GM12878 (cell line): ENCODE measurements around the gene AKT3. TPM values are rescaled to one million over a fixed set of nuclear protein-coding genes. Genes with fewer than 3 reads are reported as not detected.
A peak's percentile ranks its signal among the peaks of the same experiment; 100 is the strongest.

Source experiments
- ATAC-seq: fragments of 200-7000 bp; cut with Tn5 transposase; 3 replicates; pipeline ENCODE4 v1.9.1; 2020; ENCODE audit warnings: mild to moderate bottlenecking, moderate library complexity
- BruUV-seq: library from RNA; stranded (reverse); fragments of 400-500 nt; replicated peaks from 2 replicates; lab custom pipeline; 2021; lab: Mats Ljungman, UMichigan
- CTCF ChIA-PET: fragments of 300-600 bp; sonication (Branson Sonifier 250); formaldehyde crosslinking; extraction: SDS; loops from one replicate; lab custom pipeline; 2021; ENCODE audit warnings: inconsistent platforms; lab: Yijun Ruan, JAX
- POLR2A ChIA-PET: fragments of 350-600 bp; formaldehyde crosslinking; extraction: SDS; loops from one replicate; lab custom pipeline; 2021; ENCODE audit warnings: inconsistent platforms; lab: Charles Lee
- RAD21 ChIA-PET: fragments of 300-600 bp; sonication (Branson Sonifier 250); formaldehyde crosslinking; loops from one replicate; lab custom pipeline; 2023; ENCODE audit warnings: antibody characterized with exemption; ENCODE audit not compliant: unreplicated experiment; lab: Charles Lee
- SMC1A ChIA-PET: fragments of 300-600 bp; sonication (Branson Sonifier 250); formaldehyde crosslinking; loops from one replicate; lab custom pipeline; 2023; ENCODE audit not compliant: unreplicated experiment, uncharacterized antibody; lab: Charles Lee
- DNase-seq: peaks from one replicate; pipeline ENCODE4 v3.0.0-alpha.2; 2011; ENCODE audit warnings: low read depth, low spot score
- FAIRE-seq: peaks from 3 replicates; lab custom pipeline; 2011; peaks lifted over from hg19 to GRCh38; lab: Jason Lieb, UNC
- H2AFZ ChIP-seq: 2 replicates; pipeline ENCODE4 v1.6.0; 2011; ENCODE audit warnings: low read depth, low read length, control low read depth; ENCODE audit not compliant: control insufficient read depth
- H3K27ac ChIP-seq: 2 replicates; pipeline ENCODE4 v1.5.1; 2011; ENCODE audit warnings: control low read depth; ENCODE audit not compliant: control insufficient read depth, insufficient read depth
- H3K27me3 ChIP-seq, 2 experiments: replicated peaks in 1 of 2; 2 replicates each; pipeline versions ENCODE4 v1.6.0 to v1.6.1; 2011; ENCODE audit warnings: low read length in 1 of 2; ENCODE audit not compliant: control insufficient read depth in 2 of 2, insufficient read depth in 2 of 2
- H3K36me3 ChIP-seq, 2 experiments: 2 replicates each; pipeline ENCODE4 v1.5.1; 2011; ENCODE audit warnings: low read length in 1 of 2; ENCODE audit not compliant: control insufficient read depth in 2 of 2, insufficient read depth in 2 of 2
- H3K4me1 ChIP-seq: 2 replicates; pipeline ENCODE4 v1.6.1; 2011; ENCODE audit warnings: mild to moderate bottlenecking, low read length, moderate library complexity, mixed read lengths; ENCODE audit not compliant: control insufficient read depth, insufficient read depth
- H3K4me2 ChIP-seq: 2 replicates; pipeline ENCODE4 v1.6.0; 2011; ENCODE audit warnings: control low read depth; ENCODE audit not compliant: control insufficient read depth, insufficient read depth
- H3K4me3 ChIP-seq: fragments of 200-600 bp; sonication (generic); 2 replicates; pipeline ENCODE4 v1.5.1; 2016
- H3K79me2 ChIP-seq: 2 replicates; pipeline ENCODE4 v1.6.0; 2011; ENCODE audit warnings: low read length; ENCODE audit not compliant: control insufficient read depth, insufficient read depth
- H3K9ac ChIP-seq: 2 replicates; pipeline ENCODE4 v1.8.0; 2011; ENCODE audit warnings: low read length, control low read depth, mixed read lengths; ENCODE audit not compliant: control insufficient read depth, insufficient read depth
- H3K9me3 ChIP-seq: replicated peaks from 3 replicates; pipeline ENCODE4 v1.5.1; 2011; ENCODE audit warnings: mild to moderate bottlenecking, low read length; ENCODE audit not compliant: control insufficient read depth, insufficient read depth
- H4K20me1 ChIP-seq: 2 replicates; pipeline ENCODE4 v1.6.0; 2011; ENCODE audit not compliant: control insufficient read depth, insufficient read depth
- ATF7 ChIP-seq: fragments of 450-650 bp; IDR thresholded peaks from 2 replicates; pipeline ENCODE4 v1.6.1; 2016; ENCODE audit warnings: low read depth, mild to moderate bottlenecking
- BHLHE40 ChIP-seq, 2 experiments: fragments of 450-650 bp in 1 of 2; IDR thresholded peaks; 2 replicates each; pipeline ENCODE4 v1.6.1; 2011 to 2017; ENCODE audit warnings: low read depth in 2 of 2, borderline replicate concordance in 1 of 2, improper control_type of control experiment in 1 of 2, low read length in 1 of 2, mild to moderate bottlenecking in 1 of 2
- GABPA ChIP-seq: IDR thresholded peaks from 2 replicates; pipeline ENCODE4 v1.6.1; 2014; ENCODE audit warnings: antibody characterized with exemption, low read depth, mild to moderate bottlenecking, inconsistent platforms
- IKZF2 ChIP-seq, 2 experiments: fragments of 450-650 bp; IDR thresholded peaks; 2 replicates each; pipeline ENCODE4 v1.6.1; 2017; ENCODE audit warnings: mild to moderate bottlenecking in 2 of 2, moderate library complexity in 2 of 2
- JUND ChIP-seq: IDR thresholded peaks from 2 replicates; pipeline ENCODE4 v1.6.1; 2012; ENCODE audit warnings: low read depth, mild to moderate bottlenecking, low read length, improper control_type of control experiment, moderate library complexity
- PAX5 ChIP-seq: IDR thresholded peaks from 2 replicates; pipeline ENCODE4 v1.6.1; 2011; ENCODE audit warnings: low read depth, low read length, borderline replicate concordance
- SREBF2 ChIP-seq: IDR thresholded peaks from 2 replicates; pipeline ENCODE4 v1.6.1; 2012; ENCODE audit warnings: mild to moderate bottlenecking, low read length
- SRF ChIP-seq, 2 experiments: IDR thresholded peaks; 2 replicates each; pipeline ENCODE4 v1.6.1; 2011; ENCODE audit warnings: low read depth in 2 of 2, low read length in 2 of 2, mild to moderate bottlenecking in 1 of 2, moderate library complexity in 1 of 2
- SUPT20H ChIP-seq: IDR thresholded peaks from 2 replicates; pipeline ENCODE4 v1.6.1; 2011; ENCODE audit warnings: low read depth, mild to moderate bottlenecking, low read length, moderate library complexity, borderline replicate concordance; ENCODE audit not compliant: control insufficient read depth
- ZNF217 ChIP-seq: fragments of 450-650 bp; IDR thresholded peaks from 2 replicates; pipeline ENCODE4 v1.6.1; 2017; ENCODE audit warnings: antibody characterized with exemption, mild to moderate bottlenecking
- WGBS: methylation state at CpG from one replicate; pipeline ENCODE4 v1.1.6; 2016; ENCODE audit warnings: low lambda C conversion rate; ENCODE audit not compliant: insufficient replicate concordance, insufficient coverage; ENCODE audit errors: missing lambda C conversion rate; 5-methylcytosine and 5-hydroxymethylcytosine counted together
- in situ Hi-C: fragments of 300-500 bp; cut with MboI; formaldehyde crosslinking; loops from 9 replicates; pipeline ENCODE4 v1.14.3; 2018; ENCODE audit warnings: mixed read lengths
- intact Hi-C: fragments of 100-400 bp; cut with micrococcal nuclease; formaldehyde crosslinking; loops from one replicate; pipeline ENCODE4 v1.14.2; 2022; ENCODE audit not compliant: unreplicated experiment
- polyA plus RNA-seq, 11 experiments: library from polyadenylated mRNA; depleted of rRNA in 4 of 11; unstranded in 6 of 11; stranded (reverse) in 5 of 11; fragments of >200 nt; fragmentation: Nextera tagmentation in 4 of 11; fragmentation: Illumina TruSeq in 1 of 11; extraction: Ambion mirVana in 4 of 11; extraction: Trizol in 1 of 11; gene quantifications; 1 replicate in 1 of 11; 2 replicates in 10 of 11; pipeline versions ENCODE4 v1.2.1 to v1.2.3, GENCODE V29; 2011 to 2016; ENCODE audit warnings: inconsistent platforms in 2 of 11, missing spikeins in 2 of 11, low read depth in 1 of 11
- total RNA-seq, 4 experiments: library from RNA; depleted of rRNA in 3 of 4; stranded (reverse); fragments of >200 nt in 3 of 4; fragmentation: Illumina TruSeq in 1 of 4; extraction: Trizol in 1 of 4; gene quantifications; 2 replicates each; pipeline versions ENCODE4 v1.2.1 to v1.2.3, GENCODE V29; 2013 to 2021
- TF ChIP-seq, protein P1 (sequence below): fragments of 450-650 bp; IDR thresholded peaks from 2 replicates; pipeline ENCODE4 v1.6.1; 2017; ENCODE audit warnings: low read depth, mild to moderate bottlenecking, moderate library complexity

Gene AKT3
- total and polyA plus RNA-seq, 10 of the 15 experiments (the other 5 are each of a cell fraction or from before 2014, with no cell fraction given), result 0.03 to 0.56 (median 0.19) TPM

DNA sequence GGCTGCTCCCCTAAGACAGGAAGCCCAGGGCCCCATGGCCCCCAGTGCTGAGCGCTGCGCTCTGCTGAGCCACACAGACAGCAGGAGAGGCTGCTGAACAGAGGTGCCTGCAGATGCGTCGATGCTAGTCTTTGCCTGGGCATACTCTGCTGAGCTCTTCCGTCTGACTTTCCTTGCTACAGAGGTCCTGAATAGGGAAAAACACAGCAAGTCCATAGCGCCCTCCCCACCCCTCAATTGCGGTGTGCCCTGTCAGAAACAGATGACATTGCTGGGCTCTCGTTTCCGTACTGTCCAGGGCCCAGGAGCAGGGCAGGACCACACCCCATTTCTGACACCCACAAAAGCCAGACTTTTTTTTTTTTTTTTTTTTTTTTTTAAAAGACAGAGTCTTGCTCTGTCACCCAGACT lies 341.7 kb downstream of the AKT3 start:
- BruUV-seq, result no TSS peak
- H3K4me1 ChIP-seq, result peaks cover 3% of the 10 kb centered on the region
- no peak overlapping the region for H3K4me2 ChIP-seq
- POLR2A ChIA-PET, result interaction anchor here (0.6 kb wide), 1 partner anchor 80 kb away, joined by 7 read pairs; no protein-coding TSS in a partner anchor
- no peaks in the 10 kb centered on the region for H3K9me3 ChIP-seq
- CTCF ChIA-PET, result no interaction called here
- DNase-seq, result no peak
- TF ChIP-seq JUND, result no peak
- no peak for TF ChIP-seq ATF7
- TF ChIP-seq GABPA, result no peak
- no peak for TF ChIP-seq SUPT20H
- TF ChIP-seq SREBF2, result no peak
- TF ChIP-seq PAX5, result no peak
- no peak for TF ChIP-seq BHLHE40 (IDR thresholded peaks at IDR 0.05; ENCODE audit: borderline replicate concordance in 1 of 2, low read depth in 2 of 2, low read length in 1 of 2)
- TF ChIP-seq, protein P1, sequence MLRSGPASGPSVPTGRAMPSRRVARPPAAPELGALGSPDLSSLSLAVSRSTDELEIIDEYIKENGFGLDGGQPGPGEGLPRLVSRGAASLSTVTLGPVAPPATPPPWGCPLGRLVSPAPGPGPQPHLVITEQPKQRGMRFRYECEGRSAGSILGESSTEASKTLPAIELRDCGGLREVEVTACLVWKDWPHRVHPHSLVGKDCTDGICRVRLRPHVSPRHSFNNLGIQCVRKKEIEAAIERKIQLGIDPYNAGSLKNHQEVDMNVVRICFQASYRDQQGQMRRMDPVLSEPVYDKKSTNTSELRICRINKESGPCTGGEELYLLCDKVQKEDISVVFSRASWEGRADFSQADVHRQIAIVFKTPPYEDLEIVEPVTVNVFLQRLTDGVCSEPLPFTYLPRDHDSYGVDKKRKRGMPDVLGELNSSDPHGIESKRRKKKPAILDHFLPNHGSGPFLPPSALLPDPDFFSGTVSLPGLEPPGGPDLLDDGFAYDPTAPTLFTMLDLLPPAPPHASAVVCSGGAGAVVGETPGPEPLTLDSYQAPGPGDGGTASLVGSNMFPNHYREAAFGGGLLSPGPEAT, result no peak
- no peak for TF ChIP-seq ZNF217
- no peak for TF ChIP-seq IKZF2 (IDR thresholded peaks at IDR 0.05)
- TF ChIP-seq SRF (IDR thresholded peaks at IDR 0.05; ENCODE audit: low read depth in 2 of 2, low read length in 2 of 2), result no peak
- ATAC-seq, result peak; percentile 20; the same call in 1 of the 3 replicates
- WGBS, result 71% methylated on average over 9 of the region's 9 CpGs
- SMC1A ChIA-PET, result interaction anchor here (1.8 kb wide), 1 partner anchor 12 kb away, joined by 5 read pairs; no protein-coding TSS in a partner anchor
- intact Hi-C loops (no loop called here), in situ Hi-C loops (no loop called here)
- H3K27me3 ChIP-seq, result no peaks in the 10 kb centered on the region
- FAIRE-seq, result no peak
- no peak overlapping the region for H3K9ac ChIP-seq
- no peak overlapping the region for H3K27ac ChIP-seq
- no peaks in the 10 kb centered on the region for H4K20me1 ChIP-seq
- no peaks in the 10 kb centered on the region; a peak in 1 of 4 replicates for H3K36me3 ChIP-seq
- no peaks in the 10 kb centered on the region for H3K79me2 ChIP-seq
- H3K4me3 ChIP-seq, result no peak overlapping the region
- RAD21 ChIA-PET, result interaction anchor here (0.5 kb wide), 1 partner anchor 242 kb away, joined by 3 read pairs; no protein-coding TSS in a partner anchor
- no peak overlapping the region for H2AFZ ChIP-seq
